GM19240 (cell line): Measurements from ENCODE around the gene FOCAD.
A peak's percentile ranks its signal among the peaks of the same experiment; 100 is the strongest.
"Not testable (repeated sequence)": the region's sequence is repeated elsewhere in the genome, so short reads cannot be mapped to it uniquely, and the experiment has no call there.

ENCODE experiments used
- DNase-seq: peaks from one replicate; pipeline ENCODE4 v3.0.0; 2011; ENCODE audit warnings: low spot score; ENCODE audit not compliant: insufficient read length

Gene FOCAD

DNA sequence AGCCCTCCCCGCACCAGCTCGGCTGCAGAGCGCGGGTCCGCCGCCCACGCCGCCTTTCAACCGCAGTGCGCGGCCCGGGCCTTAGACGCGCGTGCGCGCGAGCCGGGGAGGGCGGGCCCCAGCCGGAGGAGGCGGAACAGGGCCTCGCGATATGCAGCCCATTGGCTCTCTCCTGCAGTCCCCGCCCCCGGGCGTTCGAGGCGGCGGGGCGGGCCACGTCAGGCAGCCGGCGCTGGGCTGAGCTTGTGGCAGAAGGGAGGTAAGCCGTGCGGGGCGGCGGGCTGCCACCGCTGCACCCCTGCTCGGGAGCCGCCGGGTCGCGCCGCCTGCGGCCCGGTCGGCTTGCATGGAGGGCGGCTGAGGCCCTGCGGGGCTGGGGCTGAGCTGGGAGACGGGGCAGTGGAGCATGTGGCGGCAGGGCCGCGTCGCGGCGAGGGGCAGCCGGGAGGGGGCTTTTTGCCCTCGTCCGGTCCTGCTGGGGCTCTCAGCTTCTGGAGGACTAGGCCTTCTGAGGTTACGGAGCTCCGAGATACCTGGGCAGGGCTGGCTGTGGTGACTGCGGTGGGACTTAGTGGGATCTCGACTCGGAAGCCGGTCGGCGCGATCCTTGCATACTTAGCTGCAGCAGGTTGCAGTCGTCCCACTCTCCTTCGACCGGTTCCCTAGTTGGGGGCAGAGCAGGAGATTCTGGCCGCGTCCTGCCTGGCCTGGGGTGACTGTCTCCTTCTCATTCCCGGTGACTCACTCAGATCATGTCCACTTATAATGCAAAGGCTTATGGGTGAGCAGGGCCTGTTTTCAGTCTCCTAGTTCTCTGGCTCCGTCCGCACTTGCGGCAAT lies at the start of gene FOCAD:
TSS of gene FOCAD (plus strand) at position 225 of the 840 bp plus-strand sequence. CDS start 31,095 bp downstream, outside the sequence.
- peak; percentile 85 for DNase-seq

DNA sequence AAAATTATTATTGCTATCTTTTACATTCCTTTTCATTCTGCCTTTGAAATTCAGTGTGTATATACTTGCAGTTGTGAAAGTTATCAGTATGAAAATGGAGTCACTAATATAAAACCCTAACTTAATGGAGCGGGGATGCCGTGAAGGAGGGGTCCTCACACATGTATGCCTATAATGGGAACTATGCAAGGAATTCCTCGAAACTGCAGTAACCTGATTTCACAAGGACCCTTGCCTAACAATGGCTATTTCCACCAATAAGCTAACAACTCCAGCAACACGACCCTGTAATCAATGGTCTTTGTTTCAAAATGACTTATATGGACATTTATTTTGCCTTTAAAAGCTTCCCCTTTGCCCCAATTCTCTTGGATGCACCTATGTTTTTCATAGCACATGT lies 49.2 kb upstream of the FOCAD start:
- DNase-seq: no peak

DNA sequence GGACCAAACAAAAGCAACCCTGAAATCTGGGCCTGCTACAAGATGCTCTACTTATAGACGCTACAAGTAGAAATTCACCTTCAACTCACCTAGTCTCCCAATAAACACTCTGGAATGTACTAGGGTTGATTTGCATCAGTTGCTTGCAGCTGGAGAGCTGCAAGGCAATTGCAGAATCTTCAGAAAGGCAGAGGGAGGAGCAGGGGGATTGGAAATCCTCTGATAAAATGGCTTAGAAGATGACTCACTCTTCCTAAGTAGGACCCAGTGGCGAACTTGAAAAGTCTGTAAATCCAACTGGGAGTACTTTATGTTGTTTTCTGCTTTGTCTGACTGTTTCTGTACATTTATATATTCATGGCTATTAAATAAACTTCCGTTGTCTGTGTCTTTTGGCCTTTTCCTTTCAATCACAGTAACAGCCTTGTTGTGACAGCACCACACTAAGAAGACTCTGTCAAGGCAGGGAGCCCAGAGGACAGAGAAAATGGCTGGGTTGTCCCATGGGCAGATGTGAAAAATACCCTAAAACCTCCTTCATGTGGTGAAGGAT lies 47.1 kb upstream of the FOCAD start:
- no peak for DNase-seq

GRCh38 chr9:20640331-20641187 lies 43.5 kb upstream of the FOCAD start:
- DNase-seq: no peak

- no peak for DNase-seq
These were observed 42.0 kb upstream of the FOCAD start for GRCh38 chr9:20642045-20642444.

DNA sequence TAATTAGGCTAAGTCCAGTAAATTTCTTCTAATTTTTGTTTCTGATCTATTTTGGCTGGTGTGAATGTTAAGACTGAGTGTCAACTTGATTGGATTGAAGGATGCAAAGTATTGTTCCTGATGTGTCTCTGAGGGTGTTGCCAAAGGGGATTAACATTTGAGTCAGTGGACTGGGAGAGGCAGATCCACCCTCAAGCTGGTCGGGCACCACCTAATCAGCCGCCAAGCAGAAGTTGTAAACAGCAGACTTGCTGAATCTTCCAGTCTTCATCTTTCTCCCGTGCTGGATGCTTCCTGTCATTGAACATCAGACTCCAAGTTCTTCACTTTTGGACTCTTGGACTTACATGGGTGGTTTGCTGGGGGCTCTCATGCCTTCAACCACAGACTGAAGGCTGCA lies 40.4 kb upstream of the FOCAD start:
- no peak for DNase-seq

GRCh38 chr9:20646656-20647055 lies 37.4 kb upstream of the FOCAD start:
- DNase-seq: no peak

DNA sequence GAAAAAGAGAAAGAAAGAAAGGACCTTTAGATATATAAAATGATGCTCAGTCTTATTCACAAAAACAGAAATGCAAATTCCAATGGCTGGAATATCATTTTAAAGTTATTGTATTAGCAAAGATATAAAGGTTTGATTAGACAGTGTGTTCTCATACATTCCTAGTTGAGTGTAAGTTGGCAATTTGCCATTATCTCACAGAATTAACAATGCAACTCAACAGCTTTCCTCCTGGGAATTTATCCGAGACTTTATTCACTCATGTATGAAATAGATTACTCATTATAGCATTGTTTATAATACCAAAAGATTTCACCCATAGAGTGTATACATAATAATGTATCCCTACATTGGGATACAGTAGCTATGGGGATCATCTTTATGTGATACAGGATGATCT lies 34.7 kb upstream of the FOCAD start:
- DNase-seq: no peak

DNA sequence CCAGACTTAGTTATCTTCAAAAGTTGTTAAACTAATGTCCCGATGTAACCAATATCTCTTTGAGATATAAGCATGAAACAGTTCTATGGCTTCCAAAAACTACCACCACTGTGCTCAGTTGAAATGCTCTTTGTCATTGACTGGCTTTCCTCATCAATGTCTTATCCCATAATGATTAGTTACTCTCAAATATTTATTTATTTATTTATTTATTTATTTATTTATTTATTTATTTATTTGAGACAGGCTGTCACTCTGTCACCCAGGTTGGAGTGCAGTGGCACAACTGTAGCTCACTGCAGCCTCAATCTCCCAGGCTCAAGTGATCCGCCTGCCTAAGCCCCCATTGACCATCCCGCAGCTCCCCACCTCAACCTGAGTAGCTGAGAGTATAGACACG lies 33.7 kb upstream of the FOCAD start:
- DNase-seq: no peak

DNA sequence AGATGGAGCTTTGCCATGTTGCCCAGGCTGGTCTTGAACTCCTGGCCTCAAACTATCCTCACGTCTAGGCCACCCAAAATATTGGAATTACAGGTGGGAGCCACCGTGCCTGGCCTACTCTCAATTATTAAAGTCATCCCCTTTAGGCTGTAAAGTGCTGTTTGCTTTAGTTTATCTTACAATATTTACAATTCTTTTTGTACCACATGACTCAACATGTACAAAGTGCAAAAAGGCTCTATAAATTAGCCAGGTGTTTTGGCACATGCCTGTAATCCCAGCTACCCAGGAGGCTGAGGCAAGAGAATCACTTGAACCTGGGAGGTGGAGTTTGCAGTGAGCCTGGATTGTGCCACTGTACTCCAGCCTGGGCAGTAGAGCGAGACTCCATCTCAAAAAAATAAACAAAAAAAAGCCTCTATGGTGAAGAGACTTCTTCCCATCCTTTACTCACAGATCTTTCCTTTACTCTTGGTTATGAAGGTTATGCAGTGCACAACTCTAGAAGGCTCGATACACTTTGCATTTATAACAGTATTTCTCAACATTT lies 33.2 kb upstream of the FOCAD start:
- DNase-seq: no peak

- no peak for DNase-seq
These were observed 32.1 kb upstream of the FOCAD start for GRCh38 chr9:20651939-20652338.

DNA sequence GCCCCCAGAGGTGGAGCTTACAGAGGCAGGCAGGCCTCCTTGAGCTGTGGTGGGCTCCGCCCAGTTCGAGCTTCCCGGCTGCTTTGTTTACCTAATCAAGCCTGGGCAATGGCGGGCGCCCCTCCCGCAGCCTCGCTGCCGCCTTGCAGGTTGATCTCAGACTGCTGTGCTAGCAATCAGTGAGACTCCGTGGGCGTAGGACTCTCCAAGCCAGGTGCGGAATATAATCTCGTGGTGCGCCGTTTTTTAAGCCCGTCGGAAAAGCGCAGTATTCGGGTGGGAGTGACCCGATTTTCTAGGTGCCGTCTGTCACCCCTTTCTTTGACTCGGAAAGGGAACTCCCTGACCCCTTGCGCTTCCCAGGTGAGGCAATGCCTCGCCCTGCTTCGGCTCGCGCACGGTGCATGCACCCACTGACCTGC lies 25.8 kb upstream of the FOCAD start:
- not testable (repeated sequence) for DNase-seq

- DNase-seq: no peak
These were observed 25.2 kb upstream of the FOCAD start for GRCh38 chr9:20658677-20659473.

- no peak for DNase-seq
These were observed 24.5 kb upstream of the FOCAD start for GRCh38 chr9:20659474-20659967.

GRCh38 chr9:20662156-20662555 lies 21.9 kb upstream of the FOCAD start:
- no peak for DNase-seq

DNA sequence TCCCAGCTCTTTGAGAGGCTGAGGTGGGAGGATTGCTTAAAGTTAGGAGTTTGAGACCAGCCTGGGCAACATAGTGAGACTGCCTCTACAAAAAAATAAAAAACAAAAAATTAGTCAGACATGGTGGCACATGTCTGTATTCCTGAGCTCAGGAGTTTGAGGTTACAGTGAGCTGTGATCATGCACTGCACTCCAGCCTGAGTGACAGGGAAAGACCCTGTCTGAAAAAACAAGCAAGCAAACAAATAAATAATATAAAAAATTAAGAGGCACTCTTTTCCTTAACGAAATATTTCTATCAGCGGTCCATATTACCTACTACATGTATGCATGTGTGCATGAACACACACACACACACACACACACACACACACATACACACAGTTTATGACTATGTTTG lies 20.9 kb upstream of the FOCAD start:
- no peak for DNase-seq

DNA sequence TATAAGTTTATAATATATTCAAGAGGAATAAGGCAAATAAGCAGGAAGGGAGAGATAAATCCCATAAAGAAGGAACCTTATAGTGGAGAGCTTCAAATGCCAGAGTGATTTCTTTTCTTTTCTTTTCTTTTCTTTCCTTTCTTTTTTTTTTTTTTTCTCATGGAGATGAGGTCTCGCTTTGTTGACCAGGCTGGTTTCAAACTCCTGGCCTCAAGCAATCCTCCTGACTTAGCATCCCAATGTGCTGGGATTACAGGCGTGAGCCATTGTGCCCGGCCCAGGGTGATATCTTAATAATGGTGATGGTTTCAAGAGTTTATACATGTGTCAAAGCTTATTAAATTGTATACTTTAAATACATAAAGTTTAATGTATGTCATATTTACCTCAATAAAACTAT lies 19.6 kb upstream of the FOCAD start:
- no peak for DNase-seq

DNA sequence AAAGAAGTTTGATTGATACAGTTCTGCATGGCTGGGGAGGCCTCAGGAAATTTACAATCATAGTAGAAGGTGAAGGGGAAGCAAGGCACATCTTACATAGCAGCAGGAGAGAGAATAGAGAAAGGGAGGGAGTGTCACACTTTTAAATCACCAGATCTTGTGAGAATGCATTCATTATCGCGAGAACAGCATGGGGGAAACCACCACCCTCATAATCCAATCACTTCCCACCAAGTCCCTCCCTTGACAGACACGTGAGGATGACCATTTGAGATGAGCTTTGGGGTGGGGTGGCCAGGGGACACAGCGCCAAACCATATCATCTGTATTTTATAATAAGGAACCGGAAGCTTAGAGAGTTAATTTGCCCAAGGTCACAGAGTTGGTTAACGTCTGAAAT lies 13.7 kb upstream of the FOCAD start:
- DNase-seq: no peak

GRCh38 chr9:20671635-20672034 lies 12.4 kb upstream of the FOCAD start:
- DNase-seq: no peak

GRCh38 chr9:20673537-20673936 lies 10.5 kb upstream of the FOCAD start:
- not testable (repeated sequence) for DNase-seq

DNA sequence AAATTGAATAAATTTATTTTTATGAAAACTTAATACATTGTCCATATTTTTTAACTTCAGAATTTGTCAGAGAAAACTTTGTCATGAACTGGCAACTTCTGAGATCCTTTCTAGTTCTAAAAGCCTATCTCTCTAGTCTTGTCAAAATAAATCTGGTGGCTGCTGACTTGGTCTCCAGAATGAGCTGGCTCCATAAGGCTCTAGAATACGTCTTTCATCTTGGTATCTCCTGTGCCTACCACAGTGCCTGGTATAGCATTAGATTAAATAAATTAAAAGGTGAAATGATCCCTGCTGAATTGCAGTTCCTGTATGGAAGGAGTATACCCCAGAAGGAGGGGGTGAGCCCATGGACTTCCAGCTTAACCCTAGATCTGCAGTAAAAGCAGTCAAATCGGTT lies 2.6 kb upstream of the FOCAD start:
- DNase-seq: no peak
